Astrocyte (in vitro differentiated cells and primary cell): ENCODE results near the gene SLC15A5. TPM values are rescaled to one million over a fixed set of nuclear protein-coding genes. Genes with fewer than 3 reads are reported as not detected.
A peak's percentile ranks its signal among the peaks of the same experiment; 100 is the strongest.

ENCODE experiments used
- DNase-seq: peaks from one replicate; pipeline ENCODE4 v3.0.0-alpha.2; 2010; ENCODE audit warnings: low read depth
- FAIRE-seq: peaks from 2 replicates; lab custom pipeline; 2011; peaks lifted over from hg19 to GRCh38; lab: Jason Lieb, UNC
- H2AFZ ChIP-seq: 2 replicates; pipeline ENCODE4 v1.6.0; 2012; ENCODE audit warnings: low read depth, low read length, inconsistent platforms
- H3K27ac ChIP-seq: 2 replicates; pipeline ENCODE4 v1.5.1; 2011; ENCODE audit warnings: low read depth, low read length, inconsistent platforms
- H3K27me3 ChIP-seq: 2 replicates; pipeline ENCODE4 v1.6.0; 2011; ENCODE audit warnings: low read length, inconsistent platforms; ENCODE audit not compliant: insufficient read depth
- H3K36me3 ChIP-seq: 2 replicates; pipeline ENCODE4 v1.5.1; 2011; ENCODE audit warnings: low read length, inconsistent platforms; ENCODE audit not compliant: insufficient read depth
- H3K4me1 ChIP-seq: 2 replicates; pipeline ENCODE4 v1.5.1; 2011; ENCODE audit warnings: low read length, inconsistent platforms; ENCODE audit not compliant: insufficient read depth
- H3K4me2 ChIP-seq: 2 replicates; pipeline ENCODE4 v1.6.0; 2012; ENCODE audit warnings: low read length, inconsistent platforms
- H3K4me3 ChIP-seq: 2 replicates; pipeline ENCODE4 v1.5.1; 2011; ENCODE audit warnings: low read depth, mild to moderate bottlenecking, low read length, inconsistent platforms; ENCODE audit not compliant: insufficient read depth
- H3K79me2 ChIP-seq: 2 replicates; pipeline ENCODE4 v1.6.0; 2012; ENCODE audit warnings: mild to moderate bottlenecking, low read length, inconsistent platforms; ENCODE audit not compliant: insufficient read depth
- H3K9ac ChIP-seq: 2 replicates; pipeline ENCODE4 v1.6.0; 2012; ENCODE audit warnings: mild to moderate bottlenecking, low read length, inconsistent platforms
- H3K9me3 ChIP-seq: 2 replicates; pipeline ENCODE4 v1.5.1; 2012; ENCODE audit warnings: low read depth, mild to moderate bottlenecking, low read length, inconsistent platforms; ENCODE audit not compliant: insufficient read depth
- H4K20me1 ChIP-seq: 2 replicates; pipeline ENCODE4 v1.6.0; 2012; ENCODE audit warnings: low read length, inconsistent platforms; ENCODE audit not compliant: insufficient read depth
- H3K27ac Mint-ChIP-seq: one replicate; pipeline ENCODE4 v1.8.0; 2021; ENCODE audit warnings: mild to moderate bottlenecking, mixed read lengths; ENCODE audit not compliant: unreplicated experiment
- H3K27me3 Mint-ChIP-seq: one replicate; pipeline ENCODE4 v1.8.0; 2021; ENCODE audit warnings: low read depth, mixed read lengths; ENCODE audit not compliant: unreplicated experiment
- H3K36me3 Mint-ChIP-seq: one replicate; pipeline ENCODE4 v1.8.0; 2021; ENCODE audit warnings: low read depth, mixed read lengths; ENCODE audit not compliant: unreplicated experiment
- H3K4me1 Mint-ChIP-seq: one replicate; pipeline ENCODE4 v1.8.0; 2021; ENCODE audit warnings: low read depth, mixed read lengths; ENCODE audit not compliant: unreplicated experiment
- H3K4me3 Mint-ChIP-seq: one replicate; pipeline ENCODE4 v1.8.0; 2021; ENCODE audit warnings: mild to moderate bottlenecking, moderate library complexity, mixed read lengths; ENCODE audit not compliant: unreplicated experiment
- H3K9me3 Mint-ChIP-seq: one replicate; pipeline ENCODE4 v1.8.0; 2021; ENCODE audit warnings: mild to moderate bottlenecking, mixed read lengths; ENCODE audit not compliant: unreplicated experiment
- EZH2 ChIP-seq: IDR thresholded peaks from 2 replicates; pipeline ENCODE4 v1.6.1; 2012; ENCODE audit warnings: mild to moderate bottlenecking, low read length, inconsistent platforms; ENCODE audit not compliant: insufficient read depth
- total RNA-seq: library from RNA; stranded (reverse); gene quantifications from 2 replicates; pipeline ENCODE4 v1.2.1, GENCODE V29; 2021
- TF ChIP-seq, protein P1 (sequence below): IDR thresholded peaks from 2 replicates; pipeline ENCODE4 v1.5.1; 2011; ENCODE audit warnings: low read depth, mild to moderate bottlenecking, inconsistent platforms, low read length, moderate library complexity; ENCODE audit not compliant: insufficient read depth

Gene SLC15A5
- total RNA-seq, 1 donor from 2014 or later, result not detected

DNA sequence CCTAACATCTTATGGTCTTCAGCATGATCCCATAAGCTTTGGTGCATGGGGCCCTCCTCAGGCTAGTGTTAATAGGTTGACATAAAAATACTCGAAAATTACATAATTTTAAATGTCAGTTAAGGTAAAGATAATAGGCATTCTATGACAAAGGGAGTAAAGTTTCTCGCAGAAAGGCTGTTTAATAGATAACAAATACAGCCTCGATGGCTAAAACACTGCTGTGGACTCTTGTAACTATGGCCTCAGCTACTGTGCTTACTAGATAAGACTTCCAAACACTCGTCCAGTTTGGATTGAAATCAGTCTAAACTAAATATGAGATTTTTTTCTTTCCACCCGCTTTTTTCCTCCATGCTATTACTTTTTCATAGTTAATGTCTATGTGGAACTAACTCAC is 46.8 kb upstream of the SLC15A5 start:
- Mint-ChIP-seq H3K27me3 (no peaks in the 10 kb centered on the region), H3K4me3 (no peak overlapping the region), H3K9me3 (peaks cover 12% of the 10 kb centered on the region), H3K27ac (no peak overlapping the region), H3K36me3 (peaks cover 2% of the 10 kb centered on the region), H3K4me1 (peaks cover 10% of the 10 kb centered on the region)
- H3K4me2 ChIP-seq, result no peak overlapping the region
- H3K9ac ChIP-seq, result no peak overlapping the region
- no peaks in the 10 kb centered on the region for H3K27me3 ChIP-seq
- H2AFZ ChIP-seq, result no peak overlapping the region
- no peaks in the 10 kb centered on the region for H4K20me1 ChIP-seq
- TF ChIP-seq, protein P1, sequence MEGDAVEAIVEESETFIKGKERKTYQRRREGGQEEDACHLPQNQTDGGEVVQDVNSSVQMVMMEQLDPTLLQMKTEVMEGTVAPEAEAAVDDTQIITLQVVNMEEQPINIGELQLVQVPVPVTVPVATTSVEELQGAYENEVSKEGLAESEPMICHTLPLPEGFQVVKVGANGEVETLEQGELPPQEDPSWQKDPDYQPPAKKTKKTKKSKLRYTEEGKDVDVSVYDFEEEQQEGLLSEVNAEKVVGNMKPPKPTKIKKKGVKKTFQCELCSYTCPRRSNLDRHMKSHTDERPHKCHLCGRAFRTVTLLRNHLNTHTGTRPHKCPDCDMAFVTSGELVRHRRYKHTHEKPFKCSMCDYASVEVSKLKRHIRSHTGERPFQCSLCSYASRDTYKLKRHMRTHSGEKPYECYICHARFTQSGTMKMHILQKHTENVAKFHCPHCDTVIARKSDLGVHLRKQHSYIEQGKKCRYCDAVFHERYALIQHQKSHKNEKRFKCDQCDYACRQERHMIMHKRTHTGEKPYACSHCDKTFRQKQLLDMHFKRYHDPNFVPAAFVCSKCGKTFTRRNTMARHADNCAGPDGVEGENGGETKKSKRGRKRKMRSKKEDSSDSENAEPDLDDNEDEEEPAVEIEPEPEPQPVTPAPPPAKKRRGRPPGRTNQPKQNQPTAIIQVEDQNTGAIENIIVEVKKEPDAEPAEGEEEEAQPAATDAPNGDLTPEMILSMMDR, result no peak
- TF ChIP-seq EZH2, result no peak
- FAIRE-seq, result no peak
- H3K27ac ChIP-seq, result no peak overlapping the region
- no peaks in the 10 kb centered on the region for H3K36me3 ChIP-seq
- H3K79me2 ChIP-seq, result no peaks in the 10 kb centered on the region
- no peaks in the 10 kb centered on the region for H3K9me3 ChIP-seq
- no peak for DNase-seq
- H3K4me1 ChIP-seq, result no peaks in the 10 kb centered on the region
- no peak overlapping the region for H3K4me3 ChIP-seq

DNA sequence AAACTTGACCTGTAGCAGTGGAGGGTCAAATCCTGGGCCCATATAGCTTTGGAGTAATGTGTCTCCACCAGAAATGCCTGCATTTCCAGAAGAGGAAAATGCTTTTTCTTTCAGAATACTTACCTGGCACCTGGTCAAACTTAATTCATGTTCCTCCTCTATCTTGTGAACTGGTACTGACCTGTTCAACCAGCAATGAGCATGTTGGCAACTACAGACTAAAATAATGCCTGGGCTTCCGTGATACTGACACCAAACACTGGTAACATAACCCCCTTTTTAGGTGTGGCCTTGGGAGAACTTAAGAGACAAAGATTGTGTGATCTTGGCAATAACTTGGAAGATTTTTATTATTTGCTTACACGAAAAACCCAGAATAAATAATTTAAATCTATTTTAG is 46.2 kb upstream of the SLC15A5 start:
- no peak overlapping the region for H3K27ac Mint-ChIP-seq
- FAIRE-seq (no peak), DNase-seq (no peak)

DNA sequence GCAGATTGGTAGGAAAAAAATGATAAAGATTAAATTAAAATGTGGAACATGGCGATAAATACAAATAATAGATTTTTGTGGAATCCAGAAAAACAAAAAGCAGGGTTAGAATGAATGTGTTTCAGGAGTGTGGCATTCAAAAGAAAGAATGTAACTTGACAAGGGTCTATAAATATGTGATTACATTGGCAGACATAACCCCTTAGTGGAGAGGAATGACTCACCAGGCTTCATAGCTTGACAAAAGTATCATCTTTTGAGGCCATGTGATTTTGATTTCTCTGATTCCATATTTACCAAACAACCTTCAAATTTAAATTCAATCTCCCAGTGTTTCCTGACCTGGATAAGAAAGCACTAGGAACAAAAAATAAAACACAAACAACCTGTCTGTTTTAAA is 45.5 kb upstream of the SLC15A5 start:
- no peak overlapping the region for H3K4me2 ChIP-seq
- H3K9ac ChIP-seq, result no peak overlapping the region
- no peaks in the 10 kb centered on the region for H3K79me2 ChIP-seq
- H3K4me3 ChIP-seq, result no peak overlapping the region
- peaks cover 2% of the 10 kb centered on the region for H3K36me3 Mint-ChIP-seq
- DNase-seq (peak; percentile 56), FAIRE-seq (no peak)
- no peak for TF ChIP-seq EZH2
- TF ChIP-seq, protein P1, result no peak
- H3K4me1 ChIP-seq, result no peaks in the 10 kb centered on the region
- no peaks in the 10 kb centered on the region for H4K20me1 ChIP-seq
- no peak overlapping the region for H3K27ac Mint-ChIP-seq
- H3K27me3 Mint-ChIP-seq, result no peaks in the 10 kb centered on the region
- H3K4me3 Mint-ChIP-seq, result no peak overlapping the region
- H3K36me3 ChIP-seq, result no peaks in the 10 kb centered on the region
- H2AFZ ChIP-seq, result no peak overlapping the region
- no peaks in the 10 kb centered on the region for H3K27me3 ChIP-seq
- no peaks in the 10 kb centered on the region for H3K9me3 ChIP-seq
- H3K9me3 Mint-ChIP-seq, result peaks cover 5% of the 10 kb centered on the region
- no peak overlapping the region for H3K27ac ChIP-seq
- H3K4me1 Mint-ChIP-seq, result peaks cover 10% of the 10 kb centered on the region

More for the DNA sequence above, 46.2 kb upstream of the SLC15A5 start:
- H3K9ac ChIP-seq, result no peak overlapping the region
- no peak overlapping the region for H3K4me3 ChIP-seq
- H3K27me3 Mint-ChIP-seq, result no peaks in the 10 kb centered on the region
- H3K79me2 ChIP-seq, result no peaks in the 10 kb centered on the region
- peaks cover 10% of the 10 kb centered on the region for H3K4me1 Mint-ChIP-seq
- no peak overlapping the region for H3K4me2 ChIP-seq
- H3K36me3 ChIP-seq, result no peaks in the 10 kb centered on the region
- peaks cover 11% of the 10 kb centered on the region for H3K9me3 Mint-ChIP-seq
- no peak overlapping the region for H2AFZ ChIP-seq
- no peaks in the 10 kb centered on the region for H3K27me3 ChIP-seq
- no peak for TF ChIP-seq EZH2
- TF ChIP-seq, protein P1, result no peak
- H3K27ac ChIP-seq, result no peak overlapping the region
- H3K36me3 Mint-ChIP-seq, result peaks cover 2% of the 10 kb centered on the region
- H3K9me3 ChIP-seq, result no peaks in the 10 kb centered on the region
- no peaks in the 10 kb centered on the region for H4K20me1 ChIP-seq
- no peaks in the 10 kb centered on the region for H3K4me1 ChIP-seq
- H3K4me3 Mint-ChIP-seq, result no peak overlapping the region
